GM21528 (cell line): Measurements from ENCODE around the gene MRPL41.
A peak's percentile ranks its signal among the peaks of the same experiment; 100 is the strongest.
"Not testable (repeated sequence)": the region's sequence is repeated elsewhere in the genome, so short reads cannot be mapped to it uniquely, and the experiment has no call there.

Source experiments
- ATAC-seq: cut with Tn5 transposase; IDR thresholded peaks from one replicate; pipeline ENCODE4 v1.9.1; 2021; ENCODE audit warnings: mild to moderate bottlenecking, moderate library complexity; ENCODE audit not compliant: unreplicated experiment, low FRiP score

Gene MRPL41

DNA sequence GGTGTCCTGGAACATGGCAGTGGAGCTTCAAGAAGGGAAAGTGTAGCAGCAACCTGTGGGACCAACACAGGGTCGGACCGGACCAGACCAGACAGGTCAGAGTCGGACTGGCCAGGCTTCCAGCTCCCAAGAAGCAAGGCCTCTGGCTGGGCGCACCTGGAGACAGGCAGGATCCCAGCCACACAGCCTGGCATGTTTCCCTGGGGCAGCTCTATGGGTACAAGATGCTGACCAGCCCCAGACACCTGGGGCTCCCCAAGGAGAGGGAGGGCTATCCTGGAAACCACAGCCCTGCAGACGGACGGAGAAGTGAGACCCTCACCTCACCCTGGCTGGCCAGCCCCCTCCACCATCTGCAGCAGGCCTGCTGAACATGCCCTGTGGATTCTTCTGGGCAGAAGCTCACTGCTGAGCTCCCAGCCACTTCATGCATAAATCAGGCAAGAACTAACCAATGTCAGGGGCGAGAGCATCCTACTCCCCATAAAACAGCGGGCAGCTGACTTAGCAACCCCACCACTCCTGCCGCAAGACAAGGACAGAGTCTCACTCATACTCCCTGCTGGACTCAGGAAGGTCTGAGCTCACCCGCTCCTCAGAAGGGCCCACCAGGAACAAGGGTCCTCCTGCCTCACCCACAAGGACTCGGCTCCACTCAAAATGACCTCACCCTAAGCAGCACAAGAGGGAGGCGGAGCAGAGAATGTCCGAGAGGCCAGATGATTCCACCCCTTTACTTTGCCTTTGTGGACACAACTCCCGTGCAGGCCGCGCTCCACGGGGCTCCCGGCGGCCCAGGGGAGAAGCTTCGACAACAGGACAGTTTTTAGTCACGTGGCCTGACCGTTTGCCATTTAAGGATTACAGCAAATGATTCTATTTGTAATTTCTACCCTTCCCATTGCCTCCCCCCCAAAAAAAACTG lies 29.9 kb downstream of the MRPL41 start:
- ATAC-seq = no peak

GRCh38 chr9:137582286-137582860 lies 30.7 kb downstream of the MRPL41 start:
- no peak for ATAC-seq

- no peak for ATAC-seq
These were observed 31.7 kb downstream of the MRPL41 start for GRCh38 chr9:137583347-137583746.

- no peak for ATAC-seq
These were observed 32.3 kb downstream of the MRPL41 start for GRCh38 chr9:137583957-137584356.

DNA sequence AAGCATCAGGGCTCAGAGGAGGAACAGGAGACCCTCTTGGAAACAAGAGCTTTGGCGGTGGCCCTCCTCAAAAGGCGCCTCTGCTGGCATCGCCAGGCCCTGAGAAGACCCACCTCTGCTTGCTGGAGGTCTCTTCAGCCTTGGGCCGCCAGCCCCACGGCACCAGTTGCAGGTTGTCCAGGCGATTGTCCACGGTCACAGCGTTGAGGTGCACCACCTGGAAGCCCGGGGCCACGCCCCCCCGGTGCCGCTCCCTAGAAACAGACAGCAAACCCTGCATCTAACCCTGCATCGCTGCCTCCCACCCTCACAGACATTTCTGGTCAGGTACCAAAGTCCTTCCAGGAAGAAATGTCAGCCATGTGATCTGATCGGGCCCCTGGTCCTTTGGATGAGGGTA lies 35.2 kb downstream of the MRPL41 start:
- ATAC-seq = no peak

GRCh38 chr9:137588311-137588710 lies 36.6 kb downstream of the MRPL41 start:
- ATAC-seq = no peak

GRCh38 chr9:137588891-137589290 lies 37.2 kb downstream of the MRPL41 start:
- no peak for ATAC-seq

GRCh38 chr9:137589441-137590122 lies 37.9 kb downstream of the MRPL41 start:
- peak; percentile 16 for ATAC-seq

GRCh38 chr9:137590123-137590468 lies 38.4 kb downstream of the MRPL41 start:
- no peak for ATAC-seq

DNA sequence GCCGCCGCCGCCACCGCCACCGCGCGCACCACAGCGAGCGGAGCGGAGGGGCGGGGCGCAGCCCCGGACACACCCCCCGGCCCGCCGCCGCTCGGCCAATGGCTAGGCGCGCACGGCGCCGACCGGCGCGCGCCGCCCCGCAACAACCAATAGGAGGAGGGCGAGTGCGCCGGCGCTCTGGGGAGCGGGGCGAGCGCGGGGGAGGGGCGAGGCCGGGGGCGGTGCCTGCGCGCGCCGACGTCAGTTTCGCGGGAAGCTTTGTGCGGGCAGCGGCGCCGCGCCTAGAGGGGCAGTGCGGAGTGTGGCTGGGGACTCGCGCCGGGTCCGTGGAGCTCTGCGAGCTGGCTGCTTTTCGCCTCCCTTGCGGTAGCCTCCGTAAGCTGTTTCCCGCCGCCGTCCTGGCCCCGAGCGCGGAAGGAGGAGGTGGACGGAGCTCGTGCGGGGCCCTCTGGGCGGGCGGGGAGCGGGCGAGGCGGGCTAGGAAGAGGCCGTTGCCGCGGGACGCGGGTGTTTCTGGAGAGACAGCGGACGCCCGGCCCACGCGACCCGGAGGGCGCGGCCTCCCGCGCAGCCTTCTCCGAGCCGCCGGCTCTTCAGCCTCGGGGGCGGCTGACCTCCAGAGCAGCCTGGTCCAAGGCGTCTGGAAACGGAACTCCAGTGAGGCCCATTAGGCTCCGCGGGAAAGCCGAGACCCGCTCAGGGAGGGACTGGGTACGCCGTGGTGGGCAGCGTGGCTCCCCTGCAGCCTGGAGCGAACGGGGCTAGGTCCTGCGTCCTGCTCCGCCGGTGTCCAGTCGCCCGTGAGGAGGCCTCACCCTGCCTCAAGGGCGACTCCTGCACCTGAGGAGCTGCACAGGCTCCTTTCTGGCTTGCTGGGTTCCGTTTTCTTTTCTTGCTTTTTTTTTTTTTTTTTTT lies 39.0 kb downstream of the MRPL41 start, which contains the start of gene ZMYND19:
ZMYND19 (minus strand) TSS at position 44 of the 915 bp plus-strand sequence. CDS start 249 bp downstream, outside the sequence.
- ATAC-seq = peak; percentile 69

DNA sequence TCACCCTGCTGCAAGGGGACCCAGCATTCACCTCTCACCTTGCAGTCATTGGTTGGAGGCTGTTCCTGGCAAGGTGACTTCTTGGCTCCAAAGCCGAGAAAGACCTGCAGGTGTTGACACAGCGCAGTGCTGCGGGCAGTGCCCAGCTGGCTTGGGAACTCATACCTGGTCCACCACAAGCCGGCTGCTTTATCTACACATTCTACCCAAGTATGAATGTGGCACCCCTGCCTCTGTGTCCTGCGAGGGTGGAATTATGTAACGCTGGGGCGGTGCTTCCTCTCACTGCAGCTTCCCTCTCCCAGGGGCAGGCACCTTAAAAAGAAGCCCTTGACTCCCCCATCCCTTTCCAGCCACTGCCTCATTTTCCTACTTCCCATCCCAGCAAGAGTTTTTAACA lies 41.1 kb downstream of the MRPL41 start:
- no peak for ATAC-seq

- ATAC-seq = no peak
These were observed 41.5 kb downstream of the MRPL41 start for GRCh38 chr9:137593176-137593575.

DNA sequence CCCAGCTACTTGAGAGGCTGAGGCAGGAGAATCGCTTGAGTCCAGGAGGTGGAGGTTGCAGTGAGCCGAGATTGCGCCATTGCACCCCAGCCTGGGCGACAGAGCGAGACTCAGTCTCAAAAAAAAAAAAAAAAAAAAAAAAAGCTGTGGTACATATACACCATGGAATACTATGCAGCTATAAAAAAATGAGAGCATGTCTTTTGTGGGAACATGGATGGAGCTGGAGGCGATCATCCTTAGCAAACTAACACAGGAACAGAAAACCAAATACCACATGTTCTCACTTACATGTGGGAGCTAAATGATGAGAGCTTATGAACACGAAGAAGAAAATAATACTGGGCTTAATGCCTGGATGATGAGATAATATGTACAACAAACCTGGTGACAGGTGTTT lies 44.9 kb downstream of the MRPL41 start:
- not testable (repeated sequence) for ATAC-seq

DNA sequence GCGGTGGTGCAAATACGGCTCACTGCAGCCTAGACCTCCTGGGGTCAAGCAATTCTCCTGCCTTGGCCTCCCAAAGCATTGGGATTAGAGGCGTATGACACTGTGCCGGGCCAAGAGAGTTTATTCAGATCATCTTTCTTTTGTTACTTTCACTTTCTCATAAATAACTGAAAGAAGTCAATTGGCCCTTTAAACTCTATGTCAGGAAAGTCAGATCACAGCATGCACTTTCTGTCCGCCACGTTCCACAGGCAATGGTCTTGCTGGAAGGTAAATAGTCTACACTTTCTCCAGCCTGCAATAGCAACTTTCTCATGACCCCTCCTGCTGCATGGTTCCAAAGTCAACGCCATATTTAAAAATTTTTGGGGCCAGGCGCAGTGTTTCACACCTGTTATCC lies 47.3 kb downstream of the MRPL41 start:
- no peak for ATAC-seq
